GM18909 (cell line): Measurements from ENCODE around the gene LTA.
"Not testable (repeated sequence)": the region's sequence is repeated elsewhere in the genome, so short reads cannot be mapped to it uniquely, and the experiment has no call there.

Source experiments
- ATAC-seq: cut with Tn5 transposase; IDR thresholded peaks from one replicate; pipeline ENCODE4 v1.9.1; 2021; ENCODE audit warnings: mild to moderate bottlenecking; ENCODE audit not compliant: unreplicated experiment, poor library complexity

Gene LTA

GRCh38 chr6:31541658-31542521 is 30.2 kb upstream of the LTA start, which contains the start of gene DDX39B:
TSS of gene DDX39B (minus strand) at chr6:31542003. CDS start at chr6:31540532, 1,471 bp downstream.
- peak; percentile 71 for ATAC-seq

- no peak for ATAC-seq
Observed at GRCh38 chr6:31543639-31544038, 28.4 kb upstream of the LTA start.

GRCh38 chr6:31544676-31545075 is 27.4 kb upstream of the LTA start:
- no peak for ATAC-seq

- no peak for ATAC-seq
Observed at GRCh38 chr6:31545291-31545690, 26.8 kb upstream of the LTA start.

- peak; percentile 59 for ATAC-seq
Observed at GRCh38 chr6:31546339-31546957, 25.6 kb upstream of the LTA start, which contains the start of gene ATP6V1G2. TSS of gene ATP6V1G2 (minus strand) at chr6:31546608. CDS start at chr6:31546559, 49 bp downstream.

GRCh38 chr6:31546958-31547726 is 24.9 kb upstream of the LTA start, which contains the start of gene NFKBIL1:
TSS of gene NFKBIL1 (plus strand) at chr6:31547608. CDS start at chr6:31547695, 87 bp downstream.
- peak; percentile 62 for ATAC-seq

- ATAC-seq, result no peak
Observed at GRCh38 chr6:31547727-31548543, 24.2 kb upstream of the LTA start.

- no peak for ATAC-seq
Observed at GRCh38 chr6:31548544-31548873, 23.6 kb upstream of the LTA start.

- ATAC-seq, result not testable (repeated sequence)
Observed at GRCh38 chr6:31551371-31551770, 20.7 kb upstream of the LTA start.

GRCh38 chr6:31556307-31556706 is 15.8 kb upstream of the LTA start:
- no peak for ATAC-seq

- ATAC-seq, result no peak
Observed at GRCh38 chr6:31557443-31558317, 14.4 kb upstream of the LTA start.

- no peak for ATAC-seq
Observed at GRCh38 chr6:31558318-31558625, 13.8 kb upstream of the LTA start.

GRCh38 chr6:31558631-31559500 is 13.2 kb upstream of the LTA start:
- no peak for ATAC-seq

GRCh38 chr6:31559606-31559957 is 12.5 kb upstream of the LTA start:
- ATAC-seq, result no peak

- peak; percentile 78 for ATAC-seq
Observed at GRCh38 chr6:31559958-31560696, 12.0 kb upstream of the LTA start.

GRCh38 chr6:31560697-31561058 is 11.4 kb upstream of the LTA start:
- no peak for ATAC-seq

GRCh38 chr6:31567531-31568370 is 4.3 kb upstream of the LTA start:
- no peak for ATAC-seq
